Thoracic aorta (tissue), 2 donors: Measurements from ENCODE around the gene FHIT. TPM values are rescaled to one million over a fixed set of nuclear protein-coding genes. Genes with fewer than 3 reads are reported as not detected.

Source experiments
- ATAC-seq: fragments of 150-250 bp; one replicate; pipeline ENCODE4 v1.8.0; 2017; ENCODE audit warnings: low read depth; ENCODE audit not compliant: insufficient number of reproducible peaks, low FRiP score
- DNase-seq: peaks from one replicate; pipeline ENCODE4 v3.0.0-alpha.2; 2020; ENCODE audit warnings: low spot score
- H3K27ac ChIP-seq, 2 donors: fragments of 200-600 bp; sonication (generic); 1 replicate in 1 of 2; 2 replicates in 1 of 2; pipeline ENCODE4 v1.5.1; 2016; ENCODE audit warnings: mild to moderate bottlenecking in 2 of 2, moderate library complexity in 2 of 2
- H3K27me3 ChIP-seq: fragments of 200-600 bp; sonication (generic); replicated peaks from 2 replicates; pipeline ENCODE4 v1.6.0; 2016; ENCODE audit warnings: mild to moderate bottlenecking; ENCODE audit not compliant: insufficient read depth
- H3K36me3 ChIP-seq: fragments of 200-600 bp; sonication (generic); one replicate; pipeline ENCODE4 v1.5.1; 2016
- H3K4me1 ChIP-seq, 2 donors: fragments of 200-600 bp; sonication (generic); 1 replicate in 1 of 2; 2 replicates in 1 of 2; pipeline versions ENCODE4 v1.5.1 to v1.6.0; 2016; ENCODE audit warnings: low read depth in 2 of 2, mild to moderate bottlenecking in 1 of 2; ENCODE audit not compliant: control insufficient read depth in 1 of 2
- H3K4me3 ChIP-seq: fragments of 200-600 bp; sonication (generic); 2 replicates; pipeline ENCODE4 v1.5.1; 2016; ENCODE audit warnings: mild to moderate bottlenecking
- H3K9me3 ChIP-seq: fragments of 200-600 bp; sonication (generic); 2 replicates; pipeline ENCODE4 v1.5.1; 2016
- total RNA-seq, 2 donors: library from RNA; depleted of rRNA; stranded (reverse); fragments of >200 nt; gene quantifications; one replicate each; pipeline versions ENCODE4 v1.1.0 to v1.2.3, GENCODE V29; 2016
- TF ChIP-seq, protein P1 (sequence below): fragments of 200-600 bp; sonication (generic); IDR thresholded peaks from one replicate; pipeline ENCODE4 v1.5.1; 2019; ENCODE audit warnings: antibody characterized with exemption

FHIT gene
- total RNA-seq, 2 donors from 2014 or later: 2.0 to 2.3 TPM

DNA sequence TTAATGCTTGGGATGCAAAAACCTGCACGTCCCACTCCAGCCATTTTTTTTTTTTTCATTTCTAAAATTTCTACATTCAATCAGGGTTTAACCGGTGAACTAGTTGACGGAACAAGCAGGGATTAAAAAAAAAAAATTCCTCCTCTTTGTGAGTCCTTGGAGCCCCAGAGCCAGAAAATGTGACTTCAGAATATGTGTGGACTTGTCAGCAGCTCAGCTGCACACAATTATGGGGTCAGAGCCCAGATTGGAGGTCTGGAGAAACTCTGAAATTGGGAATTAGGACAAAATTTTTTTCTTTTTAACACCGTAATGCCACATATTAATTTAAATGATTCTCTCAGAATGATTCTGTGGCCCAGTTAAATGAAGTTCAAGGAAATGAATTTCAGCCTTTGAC lies 1280.5 kb downstream of the FHIT start:
- TF ChIP-seq, protein P1, sequence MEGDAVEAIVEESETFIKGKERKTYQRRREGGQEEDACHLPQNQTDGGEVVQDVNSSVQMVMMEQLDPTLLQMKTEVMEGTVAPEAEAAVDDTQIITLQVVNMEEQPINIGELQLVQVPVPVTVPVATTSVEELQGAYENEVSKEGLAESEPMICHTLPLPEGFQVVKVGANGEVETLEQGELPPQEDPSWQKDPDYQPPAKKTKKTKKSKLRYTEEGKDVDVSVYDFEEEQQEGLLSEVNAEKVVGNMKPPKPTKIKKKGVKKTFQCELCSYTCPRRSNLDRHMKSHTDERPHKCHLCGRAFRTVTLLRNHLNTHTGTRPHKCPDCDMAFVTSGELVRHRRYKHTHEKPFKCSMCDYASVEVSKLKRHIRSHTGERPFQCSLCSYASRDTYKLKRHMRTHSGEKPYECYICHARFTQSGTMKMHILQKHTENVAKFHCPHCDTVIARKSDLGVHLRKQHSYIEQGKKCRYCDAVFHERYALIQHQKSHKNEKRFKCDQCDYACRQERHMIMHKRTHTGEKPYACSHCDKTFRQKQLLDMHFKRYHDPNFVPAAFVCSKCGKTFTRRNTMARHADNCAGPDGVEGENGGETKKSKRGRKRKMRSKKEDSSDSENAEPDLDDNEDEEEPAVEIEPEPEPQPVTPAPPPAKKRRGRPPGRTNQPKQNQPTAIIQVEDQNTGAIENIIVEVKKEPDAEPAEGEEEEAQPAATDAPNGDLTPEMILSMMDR: no peak
- DNase-seq: no peak
- Histone ChIP-seq H3K36me3 (no peaks in the 10 kb centered on the region), H3K4me3 (no peak overlapping the region), H3K9me3 (no peaks in the 10 kb centered on the region), H3K27ac (no peak overlapping the region), H3K4me1 (no peaks in the 10 kb centered on the region), H3K27me3 (no peaks in the 10 kb centered on the region)
- no peak for ATAC-seq

DNA sequence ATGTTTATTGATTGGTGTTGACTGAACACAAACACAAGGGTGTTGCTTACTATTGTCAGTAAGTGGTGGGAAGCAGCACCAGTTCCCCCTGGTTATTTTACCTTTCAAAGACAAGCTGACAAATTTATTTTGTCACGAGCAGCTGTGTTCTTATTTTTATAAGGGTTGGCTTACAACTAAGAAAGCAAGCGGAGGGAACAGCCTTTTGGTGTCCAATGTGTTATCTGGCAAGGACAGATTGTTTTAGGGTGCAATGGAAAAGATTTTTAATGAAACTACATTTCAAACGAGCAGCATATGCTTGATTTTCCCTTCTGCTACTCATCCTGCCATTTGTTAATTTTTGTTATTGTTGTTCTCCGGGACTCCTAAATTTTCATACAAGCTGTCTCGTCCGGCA lies 1280.9 kb downstream of the FHIT start:
- no peak for ATAC-seq
- Histone ChIP-seq H3K4me3 (no peak overlapping the region), H3K27me3 (no peaks in the 10 kb centered on the region), H3K27ac (no peak overlapping the region), H3K9me3 (no peaks in the 10 kb centered on the region), H3K36me3 (no peaks in the 10 kb centered on the region), H3K4me1 (no peaks in the 10 kb centered on the region)
- TF ChIP-seq, protein P1: no peak
- no peak for DNase-seq

DNA sequence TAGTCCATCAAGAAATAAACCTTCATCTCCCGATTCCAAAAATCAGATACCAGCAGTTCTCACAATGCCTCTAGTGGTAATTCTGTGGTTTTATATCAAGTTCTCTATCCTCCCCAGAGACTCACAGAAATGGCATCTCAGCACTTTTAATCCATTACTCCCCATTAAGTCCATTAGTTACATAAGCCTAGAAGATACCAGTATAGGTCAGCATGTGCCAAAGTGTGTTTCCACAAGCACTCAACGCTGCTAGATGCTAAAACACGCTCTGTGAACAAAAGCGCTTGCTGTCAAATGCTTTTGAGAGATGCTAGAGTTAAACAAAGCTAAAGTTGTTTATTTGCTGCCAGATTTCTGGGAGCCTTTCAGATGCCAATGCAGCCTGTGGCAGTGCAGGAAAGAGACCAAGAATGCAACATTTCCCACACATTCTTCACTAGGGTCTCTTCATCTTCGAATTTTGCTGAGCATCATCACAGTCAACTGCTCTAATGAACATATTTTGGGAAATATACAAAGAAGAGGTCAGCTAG lies 1282.7 kb downstream of the FHIT start:
- no peak overlapping the region for H3K4me3 ChIP-seq
- H3K9me3 ChIP-seq: no peaks in the 10 kb centered on the region
- H3K4me1 ChIP-seq: peaks cover 0 to 7% of the 10 kb centered on the region in 2 donors
- TF ChIP-seq, protein P1: no peak
- no peaks in the 10 kb centered on the region for H3K36me3 ChIP-seq
- DNase-seq (no peak), ATAC-seq (no peak)
- no peak overlapping the region for H3K27ac ChIP-seq
- H3K27me3 ChIP-seq: no peaks in the 10 kb centered on the region

DNA sequence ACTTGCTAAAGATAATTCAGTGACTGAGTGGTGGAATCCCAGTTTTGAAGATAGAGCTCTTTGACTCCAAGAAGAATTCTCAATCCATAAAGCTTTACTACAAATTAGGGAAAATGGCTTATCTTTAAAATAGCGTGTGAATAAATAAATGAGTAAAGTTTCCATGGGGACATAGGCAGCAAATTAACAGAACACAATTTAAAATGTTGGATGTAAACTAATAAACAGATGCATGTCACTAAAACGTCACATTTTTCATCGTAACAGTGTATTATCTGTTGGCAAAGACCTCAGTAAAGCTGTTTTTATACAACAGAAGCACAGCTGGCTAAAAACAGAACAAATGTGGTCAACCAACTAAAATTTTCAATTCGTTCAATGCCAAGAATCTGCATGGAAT lies 1287.6 kb downstream of the FHIT start:
- Histone ChIP-seq H3K9me3 (no peaks in the 10 kb centered on the region), H3K27ac (no peak overlapping the region), H3K4me1 (peaks cover 0 to 7% of the 10 kb centered on the region in 2 donors), H3K36me3 (no peaks in the 10 kb centered on the region), H3K4me3 (no peak overlapping the region), H3K27me3 (no peaks in the 10 kb centered on the region)
- DNase-seq: no peak
- no peak for ATAC-seq
- TF ChIP-seq, protein P1: no peak

DNA sequence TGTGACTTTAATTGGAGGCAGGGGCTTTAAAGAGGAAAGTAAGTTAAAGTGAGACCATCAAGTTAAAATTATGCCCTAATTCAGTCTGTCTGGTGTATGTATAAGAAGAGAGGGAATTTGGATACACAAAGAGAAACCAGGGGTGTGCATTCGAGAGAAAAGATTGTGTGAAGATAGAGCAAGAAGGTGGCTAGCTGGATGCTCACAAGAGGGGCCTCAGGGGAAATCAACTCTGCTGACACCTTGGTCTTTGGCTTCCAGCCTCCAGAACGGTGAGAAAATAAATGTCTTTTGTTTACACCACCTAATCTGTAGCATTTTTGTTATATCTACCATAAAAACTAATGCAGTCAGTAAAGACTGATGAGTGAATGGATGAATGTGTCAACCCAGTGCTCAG lies 1294.1 kb downstream of the FHIT start:
- H3K36me3 ChIP-seq: no peaks in the 10 kb centered on the region
- H3K9me3 ChIP-seq: no peaks in the 10 kb centered on the region
- no peak for DNase-seq
- no peak for ATAC-seq
- no peak overlapping the region for H3K4me3 ChIP-seq
- TF ChIP-seq, protein P1: no peak
- no peaks in the 10 kb centered on the region for H3K27me3 ChIP-seq
- H3K27ac ChIP-seq: no peak overlapping the region
- H3K4me1 ChIP-seq: no peaks in the 10 kb centered on the region
